Heart left ventricle (tissue), 16 donors: ENCODE data around the gene TBPL2. TPM values are rescaled to one million over a fixed set of nuclear protein-coding genes. Genes with fewer than 3 reads are reported as not detected.

Experiments used
- ATAC-seq, 4 donors: fragments of 200-7000 bp; cut with Tn5 transposase; one replicate each; pipeline ENCODE4 v1.9.1; 2020 to 2022; ENCODE audit warnings: moderate library complexity in 4 of 4, mild to moderate bottlenecking in 3 of 4, moderate number of reproducible peaks in 1 of 4
- DNase-seq, 5 donors: peaks; one replicate each; pipeline ENCODE4 v3.0.0-alpha.2; 2020
- H3K27ac ChIP-seq, 12 donors: fragments of 200-600 bp; sonication (generic) in 4 of 12; one replicate each; pipeline versions ENCODE4 v1.5.0 to v1.8.0; 2016 to 2022; ENCODE audit warnings: mild to moderate bottlenecking in 2 of 12
- H3K27me3 ChIP-seq, 9 donors: fragments of 200-600 bp; sonication (generic) in 2 of 9; one replicate each; pipeline versions ENCODE4 v1.5.1 to v1.8.0; 2016 to 2022; ENCODE audit warnings: mild to moderate bottlenecking in 3 of 9
- H3K36me3 ChIP-seq, 9 donors: fragments of 200-600 bp; sonication (generic) in 2 of 9; one replicate each; pipeline versions ENCODE4 v1.5.0 to v1.8.0; 2018 to 2022; ENCODE audit warnings: mild to moderate bottlenecking in 2 of 9
- H3K4me1 ChIP-seq, 12 donors: fragments of 200-600 bp; sonication (generic) in 4 of 12; one replicate each; pipeline versions ENCODE4 v1.5.0 to v1.8.0; 2016 to 2022; ENCODE audit warnings: mild to moderate bottlenecking in 3 of 12
- H3K4me3 ChIP-seq, 12 donors: fragments of 200-600 bp; sonication (generic) in 4 of 12; one replicate each; pipeline versions ENCODE4 v1.5.0 to v1.8.0; 2017 to 2022; ENCODE audit warnings: mild to moderate bottlenecking in 9 of 12, moderate library complexity in 4 of 12
- H3K9me3 ChIP-seq, 12 donors: fragments of 200-600 bp; sonication (generic) in 4 of 12; one replicate each; pipeline versions ENCODE4 v1.5.0 to v1.8.0; 2016 to 2022; ENCODE audit warnings: mild to moderate bottlenecking in 1 of 12
- POLR2A ChIP-seq, 2 donors: fragments of 450-650 bp; IDR thresholded peaks; one replicate each; pipeline ENCODE4 v1.6.1; 2017; ENCODE audit warnings: antibody characterized with exemption in 2 of 2, mild to moderate bottlenecking in 2 of 2, moderate library complexity in 2 of 2
- WGBS, 4 donors: extraction: QIAGEN DNeasy Blood & Tissue Kit in 2 of 4; methylation state at CpG; one replicate each; pipeline versions ENCODE4 v1.1.5 to v1.1.7; 2013 to 2018; 5-methylcytosine and 5-hydroxymethylcytosine counted together
- intact Hi-C, 10 donors: fragments of 100-400 bp; cut with DNase I; formaldehyde crosslinking; loops; one replicate each; pipeline versions ENCODE4 v1.11.1 to v1.14.2; 2022
- polyA plus RNA-seq, 2 donors: library from polyadenylated mRNA; stranded (reverse); fragments of 200-250 nt; gene quantifications; one replicate each; pipeline ENCODE4 v1.2.3, GENCODE V29; 2013
- total RNA-seq, 9 donors: library from RNA; depleted of rRNA in 2 of 9; stranded (reverse); fragments of >200 nt in 2 of 9; fragmentation: NEBNext Ultra II Directional in 3 of 9; extraction: Animal tissue kit (Norgen Biotek cat#: 25700) in 3 of 9; gene quantifications; one replicate each; pipeline versions ENCODE4 v1.1.0 to v1.2.4, GENCODE V29; 2016 to 2023
- TF ChIP-seq, protein P1 (sequence below), 12 donors: fragments of 200-600 bp; sonication (generic) in 4 of 12; IDR thresholded peaks; one replicate each; pipeline versions ENCODE4 v1.5.0 to v1.8.0; 2018 to 2022; ENCODE audit warnings: antibody characterized with exemption in 12 of 12, mild to moderate bottlenecking in 5 of 12
- donor health status: ischemic (EF 13 %, LVEDD 7.1; RV severe dilation, severe dysfunction).
- donor health status: healthy with polysubstance abuse.
- donor health status: DM: no; HTN: yes; CAD: no.
- donor health status: DM: no; HTN: no; CAD: no.
- donor health status: ischemic (EF 25% LVEDD 6.9; RV normal size, moderate dysfunction).
- donor health status: ischemic (EF 25% LVEDD 5.7; RV mildly dilated, moderate dysfunction).
- donor health status: healthy.
- donor health status: DM: yes; HTN: yes; CAD: no.
- donor health status: ischemic (EF 35%, LVEDD 5.7; RV mildly dilated, moderate dysfunction).
- donor health status: nonischemic (EF 11% LVEDD 7.7; RV severe dilation, severe dysfunction).
- donor health status: DM: yes; HTN: yes; CAD: no.
- donor health status: PGD.
- donor health status: ischemic (EF 29% LVEDD 5.4; RV normal size, mild dysfunction).
- donor health status: nonischemic (EF 23%, LVEDD 6.1; RV moderate dilation, normal function).

TBPL2 gene
- total and polyA plus RNA-seq, 11 donors, result not detected

GRCh38 chr14:55366271-55366670, 74.1 kb downstream of the TBPL2 start:
- H3K27me3 ChIP-seq, result no peaks in the 10 kb centered on the region
- H3K4me3 ChIP-seq, result no peak overlapping the region
- WGBS, 4 donors, result 85 to 93% (median 88%) methylated on average over 3 of the region's 3 CpGs
- no peaks in the 10 kb centered on the region for H3K9me3 ChIP-seq
- TF ChIP-seq POLR2A (IDR thresholded peaks at IDR 0.05), result no peak
- TF ChIP-seq, protein P1, sequence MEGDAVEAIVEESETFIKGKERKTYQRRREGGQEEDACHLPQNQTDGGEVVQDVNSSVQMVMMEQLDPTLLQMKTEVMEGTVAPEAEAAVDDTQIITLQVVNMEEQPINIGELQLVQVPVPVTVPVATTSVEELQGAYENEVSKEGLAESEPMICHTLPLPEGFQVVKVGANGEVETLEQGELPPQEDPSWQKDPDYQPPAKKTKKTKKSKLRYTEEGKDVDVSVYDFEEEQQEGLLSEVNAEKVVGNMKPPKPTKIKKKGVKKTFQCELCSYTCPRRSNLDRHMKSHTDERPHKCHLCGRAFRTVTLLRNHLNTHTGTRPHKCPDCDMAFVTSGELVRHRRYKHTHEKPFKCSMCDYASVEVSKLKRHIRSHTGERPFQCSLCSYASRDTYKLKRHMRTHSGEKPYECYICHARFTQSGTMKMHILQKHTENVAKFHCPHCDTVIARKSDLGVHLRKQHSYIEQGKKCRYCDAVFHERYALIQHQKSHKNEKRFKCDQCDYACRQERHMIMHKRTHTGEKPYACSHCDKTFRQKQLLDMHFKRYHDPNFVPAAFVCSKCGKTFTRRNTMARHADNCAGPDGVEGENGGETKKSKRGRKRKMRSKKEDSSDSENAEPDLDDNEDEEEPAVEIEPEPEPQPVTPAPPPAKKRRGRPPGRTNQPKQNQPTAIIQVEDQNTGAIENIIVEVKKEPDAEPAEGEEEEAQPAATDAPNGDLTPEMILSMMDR (IDR thresholded peaks at IDR 0.05), result no peak
- no peak overlapping the region for H3K27ac ChIP-seq
- ATAC-seq (no peak), DNase-seq (no peak)
- H3K36me3 ChIP-seq, result peaks cover 0 to 77% (median 40%) of the 10 kb centered on the region in 9 donors
- intact Hi-C loops, result no loop called here
- no peaks in the 10 kb centered on the region for H3K4me1 ChIP-seq

Other genes with a start within 250 kb of the TBPL2 start
- gene DLGAP5, start 249.0 kb downstream of the TBPL2 start, total RNA-seq, result 10 to 100 TPM in 1 of 9 donors, under 1 TPM in 6, not detected in 2; 0.12 to 11.1 (median 0.65) TPM
- gene DLGAP5, start 249.0 kb downstream of the TBPL2 start, polyA plus RNA-seq, result under 1 TPM in 1 of 2 donors, not detected in 1; 0.12 TPM
- gene FBXO34, start 169.2 kb downstream of the TBPL2 start, total RNA-seq, result 10 to 100 TPM; 17.1 to 33.4 (median 21.1) TPM
- gene FBXO34, start 169.2 kb downstream of the TBPL2 start, polyA plus RNA-seq, result 10 to 100 TPM in 1 of 2 donors, 1 to 10 TPM in 1; 8.0 to 23.6 TPM
- gene ATG14, start 28.8 kb downstream of the TBPL2 start, total RNA-seq, result 10 to 100 TPM in 8 of 9 donors, 1 to 10 TPM in 1; 8.7 to 16.2 (median 12.9) TPM
- gene ATG14, start 28.8 kb downstream of the TBPL2 start, polyA plus RNA-seq, result 1 to 10 TPM; 5.9 to 9.1 TPM
- 100 to 1,000 TPM; 174 to 340 (median 252) TPM for gene KTN1, start 139.6 kb upstream of the TBPL2 start, total RNA-seq
- 100 to 1,000 TPM; 150 to 249 TPM for gene KTN1, start 139.6 kb upstream of the TBPL2 start, polyA plus RNA-seq